Measurements from ENCODE around the gene FOXN3. TPM values are rescaled to one million over a fixed set of nuclear protein-coding genes. Genes with fewer than 3 reads are reported as not detected.

The FOXN3 gene
- polyA plus RNA-seq, 1 donor from 2014 or later = 10.3 TPM

- Histone ChIP-seq H3K36me3 (ENCODE audit: insufficient read depth, low read length) (no peaks in the 10 kb centered on the region), H3K9ac (ENCODE audit: low read length) (no peak overlapping the region), H3F3A (ENCODE audit: insufficient read depth, low read length, poor library complexity, severe bottlenecking) (no peaks in the 10 kb centered on the region), H3K27me3 (ENCODE audit: insufficient read depth, low read depth, low read length) (no peaks in the 10 kb centered on the region), H2AFZ (ENCODE audit: low read depth, low read length) (no peak overlapping the region), H3K9me2 (ENCODE audit: insufficient read depth, low read length) (no peaks in the 10 kb centered on the region), H4K20me1 (ENCODE audit: insufficient read depth) (no peaks in the 10 kb centered on the region), H3K4me2 (ENCODE audit: low read length) (no peak overlapping the region), H3K79me2 (replicated peaks; ENCODE audit: insufficient read depth, low read length) (peaks cover 6% of the 10 kb centered on the region), H3K27ac (ENCODE audit: low read length) (no peak overlapping the region), H3K9me3 (ENCODE audit: low read length) (no peaks in the 10 kb centered on the region), H3K4me3 (ENCODE audit: low read length) (no peak overlapping the region)
- no peak for TF ChIP-seq EP300 (conservative IDR thresholded peaks at IDR 0.05; ENCODE audit: poor library complexity, severe bottlenecking)
- TF ChIP-seq TAF1 (IDR thresholded peaks at IDR 0.05; ENCODE audit: low read depth) = no peak
- no peak for TF ChIP-seq SMC3 (conservative IDR thresholded peaks at IDR 0.05; ENCODE audit: poor library complexity)
- TF ChIP-seq RAD21 (conservative IDR thresholded peaks at IDR 0.05) = no peak
- TF ChIP-seq CTCF (IDR thresholded peaks at IDR 0.05; ENCODE audit: poor library complexity, severe bottlenecking) = no peak
- no peak for TF ChIP-seq MXI1 (conservative IDR thresholded peaks at IDR 0.05; ENCODE audit: poor library complexity, severe bottlenecking)
- no peak for TF ChIP-seq EZH2 (IDR thresholded peaks at IDR 0.05; ENCODE audit: borderline replicate concordance, insufficient read depth, low read length, poor library complexity, severe bottlenecking)
- TF ChIP-seq REST (IDR thresholded peaks at IDR 0.05; ENCODE audit: borderline replicate concordance) = no peak
- no peak for TF ChIP-seq POLR2AphosphoS5 (IDR thresholded peaks at IDR 0.05)
Measured at GRCh38 chr14:89310211-89310610, 106.8 kb downstream of the FOXN3 start.

- no peak overlapping the region for H3K4me3 ChIP-seq (ENCODE audit: low read length)
- H3K79me2 ChIP-seq (replicated peaks; ENCODE audit: insufficient read depth, low read length) = peaks cover 6% of the 10 kb centered on the region
- no peaks in the 10 kb centered on the region for H3K9me3 ChIP-seq (ENCODE audit: low read length)
- H3K9ac ChIP-seq (ENCODE audit: low read length) = no peak overlapping the region
- H3K4me2 ChIP-seq (ENCODE audit: low read length) = no peak overlapping the region
- H2AFZ ChIP-seq (ENCODE audit: low read depth, low read length) = no peak overlapping the region
- no peaks in the 10 kb centered on the region for H3K36me3 ChIP-seq (ENCODE audit: insufficient read depth, low read length)
- H3K27ac ChIP-seq (ENCODE audit: low read length) = no peak overlapping the region
- no peaks in the 10 kb centered on the region for H3F3A ChIP-seq (ENCODE audit: insufficient read depth, low read length, poor library complexity, severe bottlenecking)
- H4K20me1 ChIP-seq (ENCODE audit: insufficient read depth) = no peaks in the 10 kb centered on the region
- TF ChIP-seq POLR2AphosphoS5 (IDR thresholded peaks at IDR 0.05) (no peak), REST (IDR thresholded peaks at IDR 0.05; ENCODE audit: borderline replicate concordance) (no peak), CTCF (IDR thresholded peaks at IDR 0.05; ENCODE audit: poor library complexity, severe bottlenecking) (no peak), MXI1 (conservative IDR thresholded peaks at IDR 0.05; ENCODE audit: poor library complexity, severe bottlenecking) (no peak), SMC3 (conservative IDR thresholded peaks at IDR 0.05; ENCODE audit: poor library complexity) (no peak), EZH2 (IDR thresholded peaks at IDR 0.05; ENCODE audit: borderline replicate concordance, insufficient read depth, low read length, poor library complexity, severe bottlenecking) (no peak), EP300 (conservative IDR thresholded peaks at IDR 0.05; ENCODE audit: poor library complexity, severe bottlenecking) (no peak), TAF1 (IDR thresholded peaks at IDR 0.05; ENCODE audit: low read depth) (no peak), RAD21 (conservative IDR thresholded peaks at IDR 0.05) (no peak)
- no peaks in the 10 kb centered on the region for H3K9me2 ChIP-seq (ENCODE audit: insufficient read depth, low read length)
- no peaks in the 10 kb centered on the region for H3K27me3 ChIP-seq (ENCODE audit: insufficient read depth, low read depth, low read length)
Measured at GRCh38 chr14:89309670-89310177, 107.3 kb downstream of the FOXN3 start.

Data from neural cell (in vitro differentiated cells).